ENCODE data around the gene MINAR2. TPM values are rescaled to one million over a fixed set of nuclear protein-coding genes. Genes with fewer than 3 reads are reported as not detected.

The MINAR2 gene
- total RNA-seq, 2 donors from 2014 or later: not detected

DNA sequence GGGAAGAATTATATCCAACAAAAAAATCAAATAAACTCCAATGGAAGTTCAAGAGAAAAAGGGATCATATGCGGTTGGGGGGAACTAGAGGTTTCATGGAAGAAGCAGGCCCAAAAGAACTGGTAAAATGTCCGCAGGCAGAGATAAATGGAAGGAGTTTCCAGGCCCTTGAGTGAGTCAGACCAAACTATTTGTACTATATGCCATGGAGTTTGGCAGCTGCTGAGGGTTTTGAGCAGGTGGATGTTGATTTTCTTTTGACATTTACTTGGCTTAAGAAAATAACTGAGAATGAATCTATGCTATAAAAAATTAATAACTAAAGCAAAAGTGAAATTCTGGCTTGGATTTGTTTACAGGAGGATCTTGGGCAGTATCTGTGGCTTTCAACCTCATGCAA lies 33.7 kb downstream of the MINAR2 start:
- Histone ChIP-seq H3K27me3 (no peaks in the 10 kb centered on the region), H3K4me1 (no peaks in the 10 kb centered on the region), H3K36me3 (replicated peaks in 1 of 2; ENCODE audit: insufficient read depth in 1 of 2, low read depth in 2 of 2) (no peaks in the 10 kb centered on the region), H3K9me3 (no peaks in the 10 kb centered on the region), H3K4me3 (no peak overlapping the region), H3K27ac (no peak overlapping the region)
- ATAC-seq: no peak
- 46 to 66% methylated on average over 2 of the region's 2 CpGs for WGBS, 2 donors
- no peak for DNase-seq
- intact Hi-C loops (cut with DNase I): no loop called here
- TF ChIP-seq, protein P1, sequence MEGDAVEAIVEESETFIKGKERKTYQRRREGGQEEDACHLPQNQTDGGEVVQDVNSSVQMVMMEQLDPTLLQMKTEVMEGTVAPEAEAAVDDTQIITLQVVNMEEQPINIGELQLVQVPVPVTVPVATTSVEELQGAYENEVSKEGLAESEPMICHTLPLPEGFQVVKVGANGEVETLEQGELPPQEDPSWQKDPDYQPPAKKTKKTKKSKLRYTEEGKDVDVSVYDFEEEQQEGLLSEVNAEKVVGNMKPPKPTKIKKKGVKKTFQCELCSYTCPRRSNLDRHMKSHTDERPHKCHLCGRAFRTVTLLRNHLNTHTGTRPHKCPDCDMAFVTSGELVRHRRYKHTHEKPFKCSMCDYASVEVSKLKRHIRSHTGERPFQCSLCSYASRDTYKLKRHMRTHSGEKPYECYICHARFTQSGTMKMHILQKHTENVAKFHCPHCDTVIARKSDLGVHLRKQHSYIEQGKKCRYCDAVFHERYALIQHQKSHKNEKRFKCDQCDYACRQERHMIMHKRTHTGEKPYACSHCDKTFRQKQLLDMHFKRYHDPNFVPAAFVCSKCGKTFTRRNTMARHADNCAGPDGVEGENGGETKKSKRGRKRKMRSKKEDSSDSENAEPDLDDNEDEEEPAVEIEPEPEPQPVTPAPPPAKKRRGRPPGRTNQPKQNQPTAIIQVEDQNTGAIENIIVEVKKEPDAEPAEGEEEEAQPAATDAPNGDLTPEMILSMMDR (IDR thresholded peaks at IDR 0.05): no peak
- no peak for TF ChIP-seq POLR2A (IDR thresholded peaks at IDR 0.05)

DNA sequence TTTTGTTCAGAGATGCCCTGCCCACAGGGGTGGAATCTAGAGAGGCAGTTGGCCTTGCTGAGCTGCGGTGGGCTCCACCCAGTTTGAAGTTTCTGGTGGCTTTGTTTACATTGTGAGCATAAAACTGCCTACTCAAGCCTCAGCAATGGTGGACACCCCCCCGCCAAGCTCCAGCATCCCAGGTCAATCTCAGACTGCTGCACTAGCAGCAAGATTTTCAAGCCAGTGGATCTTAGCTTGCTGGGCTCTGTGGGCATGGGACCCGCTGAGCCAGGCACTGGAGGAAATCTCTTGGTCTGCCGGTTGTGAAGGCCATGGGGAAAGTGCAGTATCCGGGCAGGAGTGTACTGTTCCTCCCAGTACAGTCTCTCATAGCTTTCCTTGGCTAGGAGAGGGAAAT lies 55.5 kb downstream of the MINAR2 start:
- Histone ChIP-seq H3K36me3 (replicated peaks in 1 of 2; ENCODE audit: insufficient read depth in 1 of 2, low read depth in 2 of 2) (no peaks in the 10 kb centered on the region), H3K4me3 (no peak overlapping the region), H3K9me3 (peaks cover 0 to 5% (median 0%) of the 10 kb centered on the region in 3 donors), H3K4me1 (no peaks in the 10 kb centered on the region), H3K27me3 (no peaks in the 10 kb centered on the region), H3K27ac (no peak overlapping the region)
- TF ChIP-seq, protein P1 (IDR thresholded peaks at IDR 0.05): no peak
- no peak for TF ChIP-seq POLR2A (IDR thresholded peaks at IDR 0.05)
- DNase-seq (no peak), ATAC-seq (no peak)
- intact Hi-C loops (cut with DNase I): no loop called here
- WGBS, 2 donors: 56 to 72% methylated on average over 3 to 5 of the region's 5 CpGs

DNA sequence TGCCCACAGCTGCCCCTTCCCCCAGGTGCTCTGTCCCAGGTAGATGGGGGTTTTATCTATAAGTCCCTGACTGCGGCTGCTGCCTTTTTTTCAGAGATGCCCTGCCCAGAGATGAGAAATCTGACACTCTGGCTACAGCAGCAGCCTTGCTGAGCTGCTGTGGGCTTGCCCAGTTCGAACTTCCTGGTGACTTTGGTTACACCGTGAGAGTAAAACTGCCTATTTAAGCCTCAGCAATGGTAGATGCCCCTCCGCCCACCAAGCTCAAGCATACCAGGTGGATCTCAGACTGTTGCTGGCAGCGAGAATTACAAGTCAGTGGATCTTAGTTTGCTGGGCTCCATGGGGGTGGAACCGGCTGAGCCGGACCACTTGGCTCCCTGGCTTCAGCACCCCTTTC lies 56.8 kb downstream of the MINAR2 start:
- 49 to 54% methylated on average over 6 to 7 of the region's 7 CpGs for WGBS, 2 donors
- H3K4me3 ChIP-seq: no peak overlapping the region
- intact Hi-C loops (cut with DNase I): no loop called here
- TF ChIP-seq POLR2A (IDR thresholded peaks at IDR 0.05): no peak
- TF ChIP-seq, protein P1 (IDR thresholded peaks at IDR 0.05): no peak
- H3K27ac ChIP-seq: no peak overlapping the region
- H3K27me3 ChIP-seq: no peaks in the 10 kb centered on the region
- no peak for ATAC-seq
- no peaks in the 10 kb centered on the region for H3K9me3 ChIP-seq
- H3K36me3 ChIP-seq (replicated peaks in 1 of 2; ENCODE audit: insufficient read depth in 1 of 2, low read depth in 2 of 2): no peaks in the 10 kb centered on the region
- no peak for DNase-seq
- no peaks in the 10 kb centered on the region for H3K4me1 ChIP-seq

DNA sequence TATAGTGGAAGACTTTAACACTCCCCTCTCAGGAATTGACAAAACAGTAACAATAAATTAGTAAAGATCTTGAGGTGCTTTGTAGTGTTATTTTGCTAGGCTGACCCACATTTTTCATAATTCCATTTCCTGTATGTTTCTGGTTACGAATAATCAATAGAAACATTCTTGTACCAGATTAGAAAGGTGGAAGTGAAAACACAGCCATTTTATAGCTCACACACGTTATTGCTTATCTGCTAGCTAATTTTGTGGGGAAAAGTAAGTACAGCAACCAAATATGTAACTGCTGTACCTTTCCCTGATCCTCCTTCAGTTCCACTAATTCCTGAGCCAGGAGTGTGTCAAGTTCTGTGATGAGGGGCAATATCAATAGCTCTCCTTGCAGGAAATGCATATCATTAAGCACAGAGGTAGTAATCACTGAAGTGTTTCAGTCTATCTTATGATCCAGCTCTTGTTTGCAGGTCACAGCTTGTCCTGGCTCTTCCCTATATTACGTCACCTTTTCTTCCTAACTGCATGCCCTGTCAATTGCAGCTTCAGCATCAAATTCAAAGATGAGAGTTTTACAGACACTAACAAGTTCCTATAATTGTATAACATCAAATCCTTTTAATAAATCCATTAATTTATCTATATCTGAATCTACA lies 59.4 kb downstream of the MINAR2 start:
- 21 to 42% methylated on average over 3 of the region's 3 CpGs for WGBS, 2 donors
- H3K9me3 ChIP-seq: no peaks in the 10 kb centered on the region
- TF ChIP-seq, protein P1 (IDR thresholded peaks at IDR 0.05): no peak
- no peak for TF ChIP-seq POLR2A (IDR thresholded peaks at IDR 0.05)
- H3K27ac ChIP-seq: no peak overlapping the region
- H3K27me3 ChIP-seq: no peaks in the 10 kb centered on the region
- no peak for DNase-seq
- H3K4me1 ChIP-seq: no peaks in the 10 kb centered on the region
- intact Hi-C loops (cut with DNase I): no loop called here
- H3K4me3 ChIP-seq: no peak overlapping the region
- ATAC-seq: no peak
- H3K36me3 ChIP-seq (replicated peaks in 1 of 2; ENCODE audit: insufficient read depth in 1 of 2, low read depth in 2 of 2): no peaks in the 10 kb centered on the region

Other genes with a start within 250 kb of the MINAR2 start
- gene CHSY3, start 156.4 kb downstream of the MINAR2 start, total RNA-seq: 1 to 10 TPM; 3.3 to 6.5 TPM